GM10266 (cell line): ENCODE measurements around the gene STK25.

ENCODE experiments used
- DNase-seq: peaks from one replicate; pipeline ENCODE4 v3.0.0; 2012; ENCODE audit errors: extremely low spot score
- CTCF ChIP-seq: IDR thresholded peaks from 2 replicates; pipeline ENCODE4 v1.5.1; 2012; ENCODE audit warnings: mild to moderate bottlenecking, low read depth; ENCODE audit not compliant: control insufficient read depth, insufficient read depth; ENCODE audit errors: missing control alignments

The STK25 gene

GRCh38 chr2:241545106-241545505, 36.7 kb upstream of the STK25 start:
- DNase-seq = peak; percentile 7
- TF ChIP-seq CTCF = no peak

GRCh38 chr2:241542278-241542605, 33.9 kb upstream of the STK25 start:
- TF ChIP-seq CTCF = no peak

GRCh38 chr2:241541564-241542277, 33.3 kb upstream of the STK25 start:
- TF ChIP-seq CTCF = no peak
- peak; percentile 39 for DNase-seq

More at GRCh38 chr2:241542278-241542605, 33.9 kb upstream of the STK25 start:
- DNase-seq = peak; percentile 26

GRCh38 chr2:241540771-241541561, 32.6 kb upstream of the STK25 start:
- DNase-seq = peak; percentile 93
- TF ChIP-seq CTCF = no peak

GRCh38 chr2:241540401-241540770, 32.0 kb upstream of the STK25 start:
- DNase-seq = peak; percentile 27
- TF ChIP-seq CTCF = no peak

GRCh38 chr2:241539616-241540374, 31.4 kb upstream of the STK25 start:
- DNase-seq = peak; percentile 27
- TF ChIP-seq CTCF = no peak
